Measurements from ENCODE around the gene GNB5.
"Not testable (repeated sequence)": the region's sequence is repeated elsewhere in the genome, so short reads cannot be mapped to it uniquely, and the experiment has no call there.

Gene GNB5

DNA sequence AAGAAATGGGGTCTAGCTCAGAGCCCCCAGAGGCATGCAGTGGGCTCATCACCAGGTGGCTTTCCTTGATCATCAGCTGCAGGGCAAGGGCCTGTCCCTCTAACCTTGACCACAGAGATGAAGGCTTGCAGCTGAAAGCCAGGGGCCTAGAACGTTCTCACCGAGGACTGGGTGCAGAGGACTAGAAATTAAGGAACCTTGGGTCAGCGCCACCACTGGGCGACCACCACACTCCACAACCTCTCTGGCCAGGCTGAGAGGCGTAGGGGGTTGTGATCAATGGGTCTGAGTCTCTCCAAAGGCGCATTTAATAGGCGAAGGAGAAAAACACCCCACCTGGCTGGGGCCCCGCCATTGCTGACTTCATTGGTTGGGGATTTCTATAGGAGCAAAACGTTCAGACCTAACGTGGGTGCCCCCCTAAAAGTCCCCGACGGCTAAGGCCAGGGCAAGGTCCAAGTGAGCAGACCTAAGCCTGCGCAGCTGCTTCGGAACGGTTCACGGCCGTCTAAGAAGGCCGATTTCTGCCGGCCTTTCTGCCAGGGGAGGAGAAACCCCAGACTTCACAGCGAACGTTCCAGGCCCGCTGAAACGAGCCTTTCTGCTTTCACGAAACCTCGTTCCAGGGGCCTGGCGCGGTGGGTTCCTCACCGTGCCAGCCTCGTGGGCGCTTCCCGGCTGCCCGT lies 79.5 kb downstream of the GNB5 start:
- no peak for DNase-seq

DNA sequence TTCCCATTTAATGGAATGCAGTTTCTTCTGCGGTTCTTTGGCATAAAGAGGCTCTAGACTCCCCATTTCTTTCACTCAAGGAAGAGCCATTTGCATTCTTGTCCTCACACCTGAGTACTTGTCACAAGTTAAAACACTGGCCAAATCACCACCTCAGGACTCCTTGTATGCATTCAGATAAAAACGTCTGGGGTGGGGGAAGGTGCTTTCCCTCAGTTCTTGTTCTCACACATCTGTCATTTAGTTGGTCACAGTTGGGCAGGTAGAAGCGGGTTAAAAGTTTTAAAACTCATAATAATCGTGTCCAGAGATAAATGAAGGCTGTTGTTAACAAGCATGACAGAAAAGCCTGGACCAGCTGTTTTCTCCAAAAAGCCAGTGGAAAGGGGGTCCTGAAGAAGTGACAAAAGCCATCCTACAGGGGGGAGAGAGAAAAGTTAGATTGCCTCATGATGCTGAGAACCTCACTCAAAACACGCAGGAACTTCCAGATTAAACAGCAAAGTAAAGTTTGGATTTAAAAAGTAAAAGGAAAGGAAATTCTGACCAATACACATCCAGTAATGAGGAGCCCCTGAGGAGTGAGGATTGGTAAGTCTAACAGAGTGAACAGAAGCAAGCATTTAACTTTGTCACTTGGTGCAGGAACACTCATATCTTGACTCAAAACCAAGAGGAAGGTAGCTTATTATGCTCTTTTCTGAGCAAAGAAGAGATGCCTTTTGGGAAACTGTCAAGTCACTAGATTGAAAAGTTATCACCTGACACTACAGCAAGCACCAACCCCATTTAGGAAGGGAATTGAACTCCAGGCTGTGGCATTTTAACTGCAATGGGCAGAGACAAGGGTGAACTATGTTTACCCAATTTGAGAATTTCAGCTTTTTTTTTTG lies 81.4 kb downstream of the GNB5 start:
- DNase-seq = no peak

DNA sequence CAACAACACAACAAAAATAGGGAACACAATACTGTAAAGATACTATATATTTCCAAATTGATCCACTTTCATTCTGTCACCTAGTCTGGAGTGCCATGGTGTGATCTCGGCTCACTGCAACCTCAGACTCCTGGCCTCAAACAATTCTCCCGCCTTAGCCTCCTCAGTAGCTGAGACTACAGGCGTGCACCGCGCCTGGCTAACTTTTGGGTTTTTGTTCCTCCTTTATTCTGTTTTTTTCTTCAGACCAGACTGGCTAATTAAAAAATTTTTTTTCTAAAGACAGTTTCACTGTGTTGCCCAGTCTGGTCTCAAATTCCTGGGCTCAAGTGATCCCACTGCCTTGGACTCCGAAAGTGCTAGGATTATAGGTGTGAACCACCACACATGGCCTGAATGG lies 84.0 kb downstream of the GNB5 start:
- DNase-seq = no peak

DNA sequence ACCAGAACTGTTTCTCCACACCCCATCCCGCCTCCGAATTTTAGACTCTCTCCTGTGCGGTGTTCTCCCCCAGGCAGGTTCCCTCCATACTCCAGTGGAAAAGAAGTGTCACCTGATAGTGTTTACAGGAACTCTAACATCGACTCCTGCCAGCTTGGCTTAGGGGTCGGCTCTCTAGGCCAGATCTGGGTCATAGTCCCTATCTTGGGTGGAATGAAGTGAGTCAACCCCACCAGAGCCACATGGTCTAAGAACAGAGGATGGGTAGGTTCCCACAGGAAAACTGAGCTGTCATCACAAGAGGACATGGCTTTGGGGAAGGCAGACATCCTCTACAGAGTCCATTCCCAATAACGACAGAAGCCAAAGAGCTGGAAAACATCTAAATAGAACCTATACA lies 84.6 kb downstream of the GNB5 start:
- DNase-seq = no peak

DNA sequence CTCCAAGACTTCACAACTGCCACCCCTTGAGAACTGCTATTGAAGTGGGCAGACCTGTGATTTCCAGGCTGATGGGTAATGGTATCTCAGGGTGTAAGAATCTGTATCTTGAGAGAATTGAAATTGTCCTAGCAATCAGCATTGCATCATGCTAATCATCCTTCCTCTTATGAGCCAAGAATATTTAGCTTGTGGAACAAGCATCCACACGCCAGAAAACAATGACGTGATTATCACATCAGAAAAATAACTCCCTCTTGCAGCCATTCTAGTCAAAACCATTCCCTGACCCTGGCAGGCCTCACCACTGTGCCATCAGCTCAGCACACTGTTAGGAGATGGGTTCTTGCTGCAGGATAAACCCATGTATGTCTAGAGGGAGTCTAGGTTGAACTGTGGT lies 85.3 kb downstream of the GNB5 start:
- no peak for DNase-seq

DNA sequence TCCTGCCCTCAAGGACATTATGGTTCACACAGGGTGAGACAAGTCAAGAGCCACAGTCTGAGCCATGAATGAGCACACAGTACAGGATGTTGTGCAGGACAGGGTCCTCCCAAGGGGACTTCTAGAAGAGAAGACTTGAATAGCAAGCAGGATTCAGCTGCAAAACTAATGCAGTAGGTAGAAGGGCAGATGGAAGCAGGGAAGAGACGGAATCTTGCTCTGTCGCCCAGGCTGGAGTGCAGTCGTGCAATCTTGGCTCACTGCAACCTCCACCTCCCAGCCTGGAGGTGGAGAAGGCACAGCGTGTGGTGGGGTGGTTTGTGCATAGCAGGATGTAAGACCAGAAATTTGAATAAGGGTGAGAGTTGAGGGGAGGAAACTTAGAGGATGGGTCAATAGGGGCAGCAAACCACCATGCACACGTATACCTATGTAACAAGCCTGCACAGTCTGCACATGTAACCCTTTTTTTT lies 86.6 kb downstream of the GNB5 start:
- DNase-seq = no peak

DNA sequence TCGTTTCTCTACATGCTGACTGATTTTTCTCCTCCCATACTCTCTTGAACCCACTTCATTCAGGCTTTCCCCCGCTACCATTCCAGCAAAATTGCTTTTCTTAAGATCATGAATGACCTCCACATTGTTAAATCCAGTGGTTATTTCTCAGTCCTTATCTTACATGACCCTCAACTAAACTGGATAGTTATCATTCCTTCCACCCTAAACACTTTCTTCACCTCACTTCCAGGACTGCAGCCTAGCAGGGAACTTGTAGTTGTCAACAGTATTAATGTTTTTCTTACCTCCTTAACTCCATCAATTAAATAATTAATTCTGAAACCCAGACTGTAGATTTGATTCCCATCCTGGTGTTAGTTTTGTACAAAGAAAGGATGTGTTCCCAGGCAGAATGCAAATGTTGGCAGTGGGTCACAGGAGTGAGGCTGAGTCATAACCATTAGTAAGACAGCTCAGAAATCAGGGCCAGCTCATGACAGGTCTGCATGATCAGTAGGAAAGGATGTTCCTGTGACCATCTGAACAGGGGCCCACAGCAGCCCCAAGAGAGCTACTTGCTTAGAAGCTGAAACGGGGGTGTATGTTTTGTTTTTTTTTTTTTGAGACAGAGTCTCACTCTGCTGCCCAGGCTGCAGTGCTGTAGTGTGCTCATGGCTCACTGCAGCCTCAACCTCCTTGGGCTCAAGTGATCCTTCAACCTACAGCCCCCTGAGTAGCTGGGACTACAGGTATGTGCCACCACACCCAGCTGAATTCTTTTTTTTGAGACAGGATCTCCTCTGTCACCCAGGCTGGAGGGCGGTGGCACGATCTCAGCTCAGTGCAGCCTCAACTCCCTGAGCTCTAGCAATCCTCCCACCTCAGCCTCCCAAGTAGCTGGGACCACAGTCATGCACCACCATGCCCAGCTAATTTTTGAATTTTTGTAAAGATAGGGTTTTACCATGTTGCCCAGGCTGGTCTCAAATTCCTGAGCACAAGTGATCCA lies 87.7 kb downstream of the GNB5 start:
- DNase-seq = peak; percentile 25

DNA sequence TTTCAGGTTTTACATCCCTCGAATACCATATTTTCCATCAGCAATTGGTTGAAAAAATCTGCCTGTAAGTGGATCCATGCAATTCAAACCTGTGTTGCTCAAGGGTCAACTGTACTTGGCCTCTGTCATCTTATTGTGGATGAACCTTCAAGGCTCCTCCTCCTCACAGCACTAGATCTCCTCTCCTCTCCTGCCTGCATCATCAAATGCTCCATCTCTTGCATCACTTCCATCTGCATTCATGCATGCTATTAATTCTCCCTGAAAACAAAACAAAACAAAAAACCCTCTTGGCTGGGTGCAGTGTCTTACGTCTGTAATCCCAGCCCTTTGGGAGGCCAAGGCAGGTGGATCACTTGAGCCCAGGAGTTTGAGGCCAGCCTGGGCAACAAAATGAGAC lies 88.7 kb downstream of the GNB5 start:
- DNase-seq = no peak

DNA sequence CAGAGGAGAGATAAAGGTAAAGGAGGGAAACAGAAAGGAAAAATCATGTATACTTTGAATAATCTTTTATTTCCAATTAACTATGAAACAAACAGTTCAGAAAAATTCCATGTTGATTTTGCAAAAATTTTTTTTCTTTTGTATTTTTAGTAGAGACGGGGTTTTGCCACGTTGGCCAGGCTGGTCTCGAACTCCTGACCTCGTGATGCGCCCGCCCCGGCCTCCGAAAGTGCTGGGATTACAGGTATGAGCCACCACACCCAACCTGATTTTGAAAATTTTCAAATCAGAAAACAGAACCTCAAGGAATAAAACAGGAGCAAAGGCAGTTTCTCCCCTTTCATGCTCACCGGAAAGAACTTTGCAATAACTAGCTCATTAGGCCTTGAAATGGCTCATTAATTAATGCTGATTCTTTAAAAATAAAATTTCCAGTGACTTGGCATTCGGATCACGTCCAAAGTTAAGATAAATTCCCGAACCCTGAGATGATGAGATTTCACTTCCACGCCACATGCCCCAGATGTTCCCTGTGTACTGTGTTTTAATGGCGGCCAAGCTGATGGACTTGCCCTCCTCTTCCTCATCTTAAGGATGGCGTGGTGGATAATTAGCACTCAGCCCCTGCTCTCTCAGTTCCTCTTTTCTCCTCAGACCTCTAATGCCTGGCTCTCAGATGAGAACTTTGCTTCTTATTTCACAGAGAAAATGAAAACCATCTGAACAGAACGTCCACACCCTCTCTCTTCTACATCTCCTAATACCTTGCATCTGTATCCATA lies 89.5 kb downstream of the GNB5 start:
- DNase-seq = peak; percentile 32

DNA sequence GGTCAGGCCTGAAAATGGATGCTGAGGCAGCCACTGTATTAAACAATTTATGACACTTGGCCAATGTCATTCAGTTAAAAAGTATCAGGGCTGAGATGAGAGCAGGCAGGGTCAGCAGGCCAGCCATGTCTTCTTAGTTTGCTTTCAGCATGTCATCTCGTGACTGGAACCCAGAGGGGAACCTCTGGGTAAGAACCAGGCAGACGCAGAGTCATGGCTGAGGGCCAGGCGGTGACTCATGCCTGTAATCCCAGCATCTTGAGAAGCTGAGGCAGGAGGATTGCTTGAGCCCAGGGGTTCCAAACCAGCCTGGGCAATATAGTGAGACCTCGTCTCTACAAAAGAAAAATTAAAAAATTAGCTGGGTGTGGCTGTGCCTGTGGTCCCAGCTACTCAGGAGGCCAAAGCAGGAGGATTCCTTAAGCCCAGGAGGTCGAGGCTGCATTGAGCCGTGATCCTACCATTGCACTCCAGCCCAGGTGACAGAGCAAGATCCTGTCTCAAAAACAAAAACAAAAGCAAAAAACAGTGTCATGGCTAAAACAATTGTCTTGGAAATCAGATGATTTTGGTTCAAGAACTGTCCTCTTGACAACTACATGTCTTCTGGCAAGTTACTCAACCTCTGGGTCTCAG lies 90.3 kb downstream of the GNB5 start:
- peak; percentile 87 for DNase-seq

DNA sequence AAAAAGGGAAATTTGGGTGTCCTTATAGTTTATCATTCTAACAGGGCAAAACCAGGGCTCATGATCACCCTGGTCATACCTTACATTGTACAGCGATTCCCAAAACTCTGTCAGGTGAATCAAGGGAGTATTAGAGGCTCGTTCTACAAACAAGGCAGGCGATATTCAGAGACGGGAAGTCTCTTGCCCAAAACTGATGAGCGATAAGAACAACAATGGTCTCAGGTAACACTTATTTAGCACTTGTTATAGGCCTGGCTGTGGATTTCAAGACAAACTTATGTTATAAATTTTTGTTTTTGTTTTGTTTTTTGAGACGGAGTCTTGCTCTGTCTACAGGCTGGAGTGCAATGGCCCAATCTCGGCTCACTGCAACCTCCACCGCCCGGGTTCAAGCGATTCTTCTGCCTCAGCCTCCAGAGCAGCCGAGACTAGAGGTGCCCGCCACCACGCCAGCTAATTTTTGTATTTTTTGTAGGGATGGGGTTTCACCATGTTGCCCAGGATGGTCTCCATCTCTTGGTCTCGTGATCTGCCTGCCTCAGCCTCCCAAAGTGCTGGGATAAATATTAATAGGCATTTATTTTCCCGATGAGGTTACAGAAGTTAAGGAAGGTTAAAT lies 91.4 kb downstream of the GNB5 start:
- no peak for DNase-seq

DNA sequence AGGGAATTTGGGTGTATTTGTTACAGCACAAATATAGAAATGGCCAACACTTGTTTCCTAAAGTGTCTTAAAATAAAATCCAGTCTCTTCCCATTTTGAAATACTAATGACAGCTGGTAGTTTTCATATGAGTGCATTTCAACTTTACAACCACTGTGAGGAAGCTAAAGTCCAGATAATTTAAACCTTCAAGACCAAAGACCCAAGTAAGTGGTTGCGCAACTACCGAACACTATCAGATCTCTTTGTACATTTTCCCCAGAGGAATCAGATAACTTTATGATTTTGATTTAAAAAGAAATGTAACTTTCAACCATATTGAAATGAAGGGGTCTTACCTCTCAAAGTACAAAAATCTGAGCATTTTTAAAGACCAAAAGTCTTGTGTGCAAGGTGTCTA lies 92.9 kb downstream of the GNB5 start:
- DNase-seq = peak; percentile 78

DNA sequence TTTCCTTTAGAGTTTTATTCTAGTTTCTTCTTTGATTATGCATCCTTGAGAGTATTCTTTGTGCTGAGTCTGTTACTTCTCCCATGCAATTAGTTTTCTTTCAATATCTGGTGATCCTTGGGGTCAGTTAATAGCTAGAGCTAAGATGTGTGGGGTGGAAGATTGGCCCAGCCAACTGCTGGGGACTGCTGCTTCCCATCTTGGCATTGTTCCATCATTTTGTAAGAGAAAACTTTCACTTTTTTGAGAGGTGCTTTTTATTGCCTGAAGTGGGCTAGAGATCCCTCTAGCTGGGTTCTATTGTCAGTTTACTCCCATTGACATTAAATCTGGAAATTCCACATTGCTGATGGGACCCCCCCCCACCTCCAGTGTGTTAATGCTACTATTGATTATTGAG lies 94.0 kb downstream of the GNB5 start:
- peak; percentile 56 for DNase-seq

DNA sequence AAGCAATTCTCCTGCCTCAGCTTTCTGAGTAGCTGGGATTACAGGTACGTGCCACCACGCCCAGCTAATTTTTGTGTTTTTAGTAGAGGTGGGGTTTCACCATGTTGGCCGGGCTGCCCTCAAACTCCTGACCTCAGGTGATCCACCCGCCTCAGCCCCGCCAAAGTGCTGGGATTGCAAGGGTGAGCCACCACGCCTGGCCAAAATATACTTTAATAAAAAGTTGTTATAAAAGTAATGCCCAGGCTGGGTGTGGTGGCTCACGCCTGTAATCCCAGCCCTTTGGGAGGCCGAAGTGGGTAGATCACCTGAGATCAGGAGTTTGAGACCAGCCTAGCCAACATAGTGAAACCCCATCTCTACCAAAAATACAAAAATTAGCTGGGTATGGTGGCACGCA lies 94.7 kb downstream of the GNB5 start:
- not testable (repeated sequence) for DNase-seq

DNA sequence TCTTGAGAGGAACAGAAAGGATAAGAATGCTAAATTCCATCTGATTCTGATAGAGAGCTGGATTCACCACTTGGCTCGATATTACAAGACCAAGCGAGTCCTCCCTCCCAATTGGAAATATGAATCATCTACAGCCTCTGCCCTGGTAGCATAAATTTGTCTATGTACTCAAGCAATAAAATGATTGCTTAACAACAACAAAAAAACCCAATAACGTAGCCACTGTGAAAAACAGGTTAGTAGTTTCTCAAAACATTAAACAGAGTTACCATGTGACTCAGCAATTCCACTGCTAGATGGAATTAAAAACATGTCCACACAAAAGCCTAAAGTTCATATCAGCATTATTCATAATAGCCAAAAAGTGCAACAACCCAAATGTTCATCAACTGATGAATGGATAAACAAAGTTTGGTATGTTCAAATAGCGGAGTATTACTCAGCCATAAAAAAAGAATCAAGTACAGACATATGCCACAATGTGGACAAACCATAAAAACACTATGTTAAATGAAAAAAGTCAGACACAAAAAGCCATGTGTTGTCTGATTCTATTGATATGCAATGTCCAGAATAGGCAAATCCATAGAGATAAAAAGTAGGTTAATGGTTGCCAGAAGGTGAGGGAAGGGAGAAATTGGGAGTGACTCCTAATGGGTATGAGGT lies 95.5 kb downstream of the GNB5 start:
- no peak for DNase-seq

DNA sequence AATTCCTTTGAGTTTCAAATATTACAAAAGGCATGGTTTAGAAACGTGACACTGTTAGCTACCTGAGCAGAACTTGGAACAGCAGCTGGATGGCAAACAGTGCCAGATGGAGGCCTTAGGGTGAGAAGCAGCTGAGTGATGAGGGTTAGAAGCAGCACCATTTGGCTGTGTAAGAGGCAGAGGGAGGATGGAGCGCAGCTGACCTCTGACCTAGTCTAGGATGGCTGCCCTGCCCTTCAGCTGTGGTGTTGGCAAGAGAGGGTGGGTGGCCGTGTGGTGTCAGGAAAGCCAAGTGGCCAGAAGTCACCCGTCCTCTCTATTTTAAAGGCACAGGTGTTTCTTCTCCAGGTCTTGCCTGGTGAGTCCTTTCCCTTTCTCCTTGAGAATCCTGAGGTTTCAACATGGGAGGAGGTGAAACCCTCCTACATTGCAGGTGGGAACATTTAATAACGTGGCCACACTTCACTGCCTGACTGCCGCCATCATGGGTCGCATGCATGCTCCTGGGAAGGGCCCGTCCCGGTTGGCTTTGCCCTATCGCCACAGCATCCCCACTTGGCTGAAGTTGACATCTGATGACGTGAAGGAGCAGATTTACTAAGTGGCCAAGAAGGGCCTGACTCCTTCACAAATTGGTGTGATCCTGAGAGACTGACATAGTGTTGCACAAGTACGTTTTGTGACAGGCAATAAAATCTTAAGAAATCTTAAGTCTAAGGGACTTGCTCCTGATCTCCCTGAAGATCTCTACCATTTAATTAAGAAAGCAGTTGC lies 96.2 kb downstream of the GNB5 start:
- no peak for DNase-seq

DNA sequence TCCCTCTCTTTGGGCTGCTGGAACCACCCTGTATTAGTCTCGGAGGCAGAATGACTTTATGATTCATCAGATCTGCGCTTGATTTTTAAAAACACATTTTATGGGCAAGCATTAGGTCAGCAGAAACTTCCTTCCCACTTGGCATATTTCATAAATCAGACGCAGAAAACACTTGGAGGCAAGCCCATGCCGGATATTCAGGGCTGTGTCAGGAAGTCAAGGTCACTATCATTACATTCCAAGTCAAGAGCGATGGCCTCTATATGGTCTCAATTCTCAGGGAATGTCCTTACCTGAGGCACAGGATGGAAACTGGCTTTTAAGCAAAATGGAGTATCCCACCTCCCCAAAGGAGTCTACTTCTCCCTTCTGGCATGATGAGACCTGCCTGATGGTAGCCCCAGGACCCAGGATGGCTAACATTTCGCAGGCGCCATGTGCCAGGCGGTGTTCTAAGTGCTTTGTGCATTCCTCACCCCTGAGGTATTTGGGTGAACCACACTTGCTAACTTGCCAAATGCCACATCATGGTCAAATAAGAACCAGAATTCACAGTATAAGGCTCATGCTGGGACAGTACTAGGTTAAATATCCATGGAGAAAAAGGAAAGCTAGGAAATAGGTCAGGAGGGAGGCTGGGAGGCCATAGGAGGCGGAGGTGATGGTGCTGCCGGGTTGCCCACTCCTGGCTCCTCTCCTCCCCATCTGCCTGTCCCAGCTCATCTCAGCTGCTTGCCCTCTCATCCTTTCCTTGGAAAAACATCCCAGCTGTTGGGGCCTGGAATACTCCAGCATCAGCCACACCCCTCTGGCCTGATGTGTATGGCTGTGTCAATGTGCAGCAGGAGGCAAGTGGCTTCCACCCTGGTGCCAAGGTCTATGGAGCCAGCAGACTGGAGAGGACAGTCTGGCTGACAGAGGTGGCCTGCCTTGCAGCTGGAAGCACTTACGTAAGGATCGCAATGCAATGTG lies 97.4 kb downstream of the GNB5 start:
- DNase-seq = no peak

DNA sequence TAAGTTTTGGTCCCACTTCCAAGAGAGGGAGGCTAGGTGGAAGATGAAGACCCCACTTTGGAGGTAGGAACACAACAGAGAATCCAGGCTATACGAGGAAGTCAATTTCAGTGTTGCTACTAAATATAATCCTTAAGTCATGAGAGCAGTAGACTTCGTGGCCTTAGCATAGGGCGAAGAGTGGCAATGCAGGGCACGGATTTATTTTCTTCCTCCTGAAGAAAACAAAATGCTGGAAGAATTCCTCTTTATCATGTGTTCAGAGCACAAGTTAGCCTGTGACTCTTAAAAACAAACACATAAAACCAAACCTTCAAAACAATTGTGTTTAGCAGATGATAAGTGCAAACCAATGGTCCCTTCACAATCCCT lies 98.0 kb downstream of the GNB5 start:
- no peak for DNase-seq

DNA sequence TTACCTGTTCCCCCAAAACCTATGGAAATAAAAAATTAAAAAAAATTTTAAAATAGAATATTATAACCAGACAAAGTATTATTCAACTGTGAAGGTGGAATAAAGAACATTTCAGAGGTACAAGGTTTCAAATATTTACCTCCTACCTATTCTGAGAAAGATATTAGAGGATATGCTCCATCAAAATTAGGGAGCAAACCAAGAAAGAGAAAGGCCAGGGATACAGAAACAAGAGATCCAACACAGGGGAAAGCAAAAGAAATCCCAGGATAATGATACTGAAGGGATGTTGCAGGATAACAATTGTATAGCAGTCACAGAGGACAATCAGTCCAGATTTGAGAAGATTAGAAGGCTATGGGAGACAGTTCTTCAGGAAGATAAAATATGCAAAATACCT lies 101.0 kb downstream of the GNB5 start:
- DNase-seq = no peak
